CD4-positive, alpha-beta T cell (primary cell): ENCODE measurements around the gene ICE2. TPM values are rescaled to one million over a fixed set of nuclear protein-coding genes. Genes with fewer than 3 reads are reported as not detected.

Source experiments
- ATAC-seq: fragments of 200-7000 bp; cut with Tn5 transposase; one replicate; pipeline ENCODE4 v1.10.0; 2022; ENCODE audit warnings: mild to moderate bottlenecking; ENCODE audit not compliant: poor library complexity
- CTCF ChIA-PET: fragments of 350-600 bp; sonication (Branson Sonifier 250); formaldehyde crosslinking; loops from one replicate; lab custom pipeline; 2021; ENCODE audit warnings: antibody characterized with exemption, inconsistent platforms; lab: Charles Lee
- POLR2A ChIA-PET: fragments of 350-600 bp; sonication (Branson Sonifier 250); formaldehyde crosslinking; loops from one replicate; lab custom pipeline; 2021; ENCODE audit warnings: antibody characterized with exemption, inconsistent platforms; lab: Charles Lee
- DNase-seq, 14 experiments: peaks; one replicate each; pipeline ENCODE4 v3.0.0-alpha.2; 2013 to 2020; ENCODE audit warnings: mixed read lengths in 2 of 14
- H3K27ac ChIP-seq, 2 donors: one replicate each; pipeline versions ENCODE4 v1.5.1 to v1.7.0; 2013; ENCODE audit warnings: low read length in 2 of 2, low read depth in 1 of 2, mild to moderate bottlenecking in 1 of 2
- H3K27me3 ChIP-seq, 2 experiments: 1 replicate in 1 of 2; 2 replicates in 1 of 2; pipeline versions ENCODE4 v1.6.1 to v1.7.0; 2013; ENCODE audit warnings: low read length in 2 of 2, control low read depth in 1 of 2, mild to moderate bottlenecking in 1 of 2, moderate library complexity in 1 of 2; ENCODE audit not compliant: insufficient read depth in 2 of 2, control insufficient read depth in 1 of 2
- H3K36me3 ChIP-seq: one replicate; pipeline ENCODE4 v1.6.1; 2013; ENCODE audit warnings: low read length, control low read depth; ENCODE audit not compliant: insufficient read depth
- H3K4me1 ChIP-seq: one replicate; pipeline ENCODE4 v1.6.1; 2013; ENCODE audit warnings: low read length, control low read depth; ENCODE audit not compliant: insufficient read depth
- H3K4me3 ChIP-seq: one replicate; pipeline ENCODE4 v1.5.1; 2013; ENCODE audit warnings: mild to moderate bottlenecking, low read length, moderate library complexity
- H3K9me3 ChIP-seq, 2 experiments: 1 replicate in 1 of 2; 2 replicates in 1 of 2; pipeline versions ENCODE4 v1.6.1 to v1.7.0; 2013; ENCODE audit warnings: low read length in 2 of 2, mild to moderate bottlenecking in 2 of 2, control low read depth in 1 of 2, moderate library complexity in 1 of 2; ENCODE audit not compliant: control insufficient read depth in 1 of 2, insufficient read depth in 1 of 2
- H3K27ac Mint-ChIP-seq: one replicate; pipeline ENCODE4 v1.8.0; 2020; ENCODE audit warnings: mixed read lengths
- H3K27me3 Mint-ChIP-seq: one replicate; pipeline ENCODE4 v1.8.0; 2021; ENCODE audit warnings: mixed read lengths
- H3K36me3 Mint-ChIP-seq: one replicate; pipeline ENCODE4 v1.8.0; 2021; ENCODE audit warnings: low read depth, mixed read lengths
- H3K4me1 Mint-ChIP-seq: one replicate; pipeline ENCODE4 v1.8.0; 2021; ENCODE audit warnings: low read depth, mixed read lengths
- H3K4me3 Mint-ChIP-seq: one replicate; pipeline ENCODE4 v1.8.0; 2020; ENCODE audit warnings: mild to moderate bottlenecking, mixed read lengths
- H3K9me3 Mint-ChIP-seq: one replicate; pipeline ENCODE4 v1.8.0; 2020; ENCODE audit warnings: mixed read lengths
- intact Hi-C, 2 experiments: fragments of 100-400 bp; cut with DNase I in 1 of 2; cut with micrococcal nuclease in 1 of 2; formaldehyde crosslinking; loops; one replicate each; pipeline versions ENCODE4 v1.15.1 to v1.9.0; 2023 to 2025; cut with DNase I, micrococcal nuclease
- total RNA-seq, 174 experiments: library from RNA in 2 of 174; stranded (reverse) in 2 of 174; gene quantifications; one replicate each; pipeline ENCODE4 v1.2.3 and lab custom pipeline; 2021 to 2026
- TF ChIP-seq, protein P1 (sequence below): fragments of 200-600 bp; IDR thresholded peaks from one replicate; pipeline ENCODE4 v1.8.0; 2022; ENCODE audit warnings: antibody characterized with exemption, mild to moderate bottlenecking

The ICE2 gene
- total RNA-seq, 2 experiments from 2014 or later = 20.4 to 23.4 TPM

DNA sequence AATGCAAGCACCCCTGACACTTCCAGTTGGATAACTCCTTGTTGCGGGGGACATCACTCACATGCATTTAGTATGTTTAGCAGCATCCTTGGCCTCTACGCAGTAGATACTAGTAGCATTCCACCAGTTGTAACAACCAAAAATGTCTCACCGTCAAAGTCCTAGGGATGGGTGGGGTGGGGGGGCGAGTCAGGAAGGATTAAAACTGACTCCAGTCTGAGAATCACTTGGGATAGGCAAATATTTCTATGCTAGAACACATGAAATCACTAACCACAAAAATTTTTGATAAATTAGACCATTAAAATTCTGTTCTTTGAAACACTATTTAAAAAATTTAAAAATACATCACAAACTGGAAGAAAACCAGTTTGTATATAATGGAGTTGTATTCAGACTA lies 18.0 kb downstream of the ICE2 start:
- POLR2A ChIA-PET = no interaction called here
- Mint-ChIP-seq H3K27ac (no peak overlapping the region), H3K36me3 (peaks cover 44% of the 10 kb centered on the region), H3K27me3 (no peaks in the 10 kb centered on the region), H3K4me3 (no peak overlapping the region), H3K4me1 (peaks cover 5% of the 10 kb centered on the region), H3K9me3 (no peaks in the 10 kb centered on the region)
- TF ChIP-seq, protein P1, sequence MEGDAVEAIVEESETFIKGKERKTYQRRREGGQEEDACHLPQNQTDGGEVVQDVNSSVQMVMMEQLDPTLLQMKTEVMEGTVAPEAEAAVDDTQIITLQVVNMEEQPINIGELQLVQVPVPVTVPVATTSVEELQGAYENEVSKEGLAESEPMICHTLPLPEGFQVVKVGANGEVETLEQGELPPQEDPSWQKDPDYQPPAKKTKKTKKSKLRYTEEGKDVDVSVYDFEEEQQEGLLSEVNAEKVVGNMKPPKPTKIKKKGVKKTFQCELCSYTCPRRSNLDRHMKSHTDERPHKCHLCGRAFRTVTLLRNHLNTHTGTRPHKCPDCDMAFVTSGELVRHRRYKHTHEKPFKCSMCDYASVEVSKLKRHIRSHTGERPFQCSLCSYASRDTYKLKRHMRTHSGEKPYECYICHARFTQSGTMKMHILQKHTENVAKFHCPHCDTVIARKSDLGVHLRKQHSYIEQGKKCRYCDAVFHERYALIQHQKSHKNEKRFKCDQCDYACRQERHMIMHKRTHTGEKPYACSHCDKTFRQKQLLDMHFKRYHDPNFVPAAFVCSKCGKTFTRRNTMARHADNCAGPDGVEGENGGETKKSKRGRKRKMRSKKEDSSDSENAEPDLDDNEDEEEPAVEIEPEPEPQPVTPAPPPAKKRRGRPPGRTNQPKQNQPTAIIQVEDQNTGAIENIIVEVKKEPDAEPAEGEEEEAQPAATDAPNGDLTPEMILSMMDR = no peak
- H3K27me3 ChIP-seq = no peaks in the 10 kb centered on the region
- no peaks in the 10 kb centered on the region for H3K4me1 ChIP-seq
- H3K9me3 ChIP-seq = no peaks in the 10 kb centered on the region
- peaks cover 28% of the 10 kb centered on the region for H3K36me3 ChIP-seq
- no peak overlapping the region for H3K27ac ChIP-seq
- intact Hi-C loops = no loop called here
- DNase-seq (no peak), ATAC-seq (no peak)
- CTCF ChIA-PET = no interaction called here
- no peak overlapping the region for H3K4me3 ChIP-seq

DNA sequence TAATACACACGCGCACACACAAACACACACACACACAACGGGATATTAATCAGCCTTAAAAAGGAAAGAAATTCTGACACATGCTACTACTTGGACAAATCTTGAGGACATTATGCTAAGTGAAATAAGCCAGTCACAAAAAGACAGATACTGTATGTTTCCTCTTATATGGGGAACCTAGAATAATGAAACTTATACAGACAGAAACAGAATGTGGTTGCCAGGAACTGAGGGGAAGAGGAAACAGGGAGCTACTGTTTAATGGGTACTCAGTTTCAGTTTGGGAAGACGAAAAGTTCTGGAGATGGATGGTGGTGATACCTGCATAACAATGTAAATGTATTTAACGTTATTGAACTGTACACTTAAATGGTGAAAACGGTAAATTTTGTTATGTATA lies 20.2 kb downstream of the ICE2 start:
- Mint-ChIP-seq H3K36me3 (peaks cover 45% of the 10 kb centered on the region), H3K4me1 (peaks cover 5% of the 10 kb centered on the region), H3K4me3 (no peak overlapping the region), H3K9me3 (no peaks in the 10 kb centered on the region), H3K27me3 (no peaks in the 10 kb centered on the region), H3K27ac (no peak overlapping the region)
- ChIA-PET CTCF (no interaction called here), POLR2A (no interaction called here)
- no peaks in the 10 kb centered on the region for H3K4me1 ChIP-seq
- intact Hi-C loops = no loop called here
- H3K4me3 ChIP-seq = no peak overlapping the region
- no peak for ATAC-seq
- TF ChIP-seq, protein P1 = no peak
- no peaks in the 10 kb centered on the region for H3K9me3 ChIP-seq
- H3K27me3 ChIP-seq = no peaks in the 10 kb centered on the region
- DNase-seq = no peak
- H3K36me3 ChIP-seq = peaks cover 30% of the 10 kb centered on the region
- H3K27ac ChIP-seq = no peak overlapping the region

DNA sequence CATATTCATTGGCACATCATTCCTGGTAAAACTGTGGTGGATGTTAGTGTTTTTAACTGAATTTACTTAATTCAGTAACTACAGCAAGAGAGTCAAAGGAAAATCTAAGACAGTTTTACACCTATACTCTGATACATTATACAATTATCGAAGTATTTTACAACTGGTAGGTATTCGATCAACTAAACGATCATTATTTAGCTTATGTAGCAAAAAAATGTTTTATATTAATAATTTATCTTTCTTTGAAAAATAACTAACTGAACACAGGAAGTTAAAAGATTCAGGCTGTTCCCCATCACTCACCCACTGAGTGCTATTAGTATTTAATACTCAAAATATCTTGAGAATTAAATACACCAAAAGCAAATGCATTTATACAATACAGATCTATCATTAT lies 21.0 kb downstream of the ICE2 start:
- no peak overlapping the region for H3K27ac ChIP-seq
- no peaks in the 10 kb centered on the region for H3K27me3 Mint-ChIP-seq
- peaks cover 45% of the 10 kb centered on the region for H3K36me3 Mint-ChIP-seq
- H3K9me3 ChIP-seq = no peaks in the 10 kb centered on the region
- no peak overlapping the region for H3K27ac Mint-ChIP-seq
- peaks cover 5% of the 10 kb centered on the region for H3K4me1 Mint-ChIP-seq
- no peak overlapping the region for H3K4me3 ChIP-seq
- H3K27me3 ChIP-seq = no peaks in the 10 kb centered on the region
- CTCF ChIA-PET = no interaction called here
- H3K4me3 Mint-ChIP-seq = no peak overlapping the region
- POLR2A ChIA-PET = no interaction called here
- intact Hi-C loops = no loop called here
- TF ChIP-seq, protein P1 = no peak
- H3K4me1 ChIP-seq = no peaks in the 10 kb centered on the region
- no peak for DNase-seq
- H3K9me3 Mint-ChIP-seq = no peaks in the 10 kb centered on the region
- H3K36me3 ChIP-seq = peaks cover 36% of the 10 kb centered on the region
- no peak for ATAC-seq
